Measurements from ENCODE around the gene GNL3.

GNL3 gene

DNA sequence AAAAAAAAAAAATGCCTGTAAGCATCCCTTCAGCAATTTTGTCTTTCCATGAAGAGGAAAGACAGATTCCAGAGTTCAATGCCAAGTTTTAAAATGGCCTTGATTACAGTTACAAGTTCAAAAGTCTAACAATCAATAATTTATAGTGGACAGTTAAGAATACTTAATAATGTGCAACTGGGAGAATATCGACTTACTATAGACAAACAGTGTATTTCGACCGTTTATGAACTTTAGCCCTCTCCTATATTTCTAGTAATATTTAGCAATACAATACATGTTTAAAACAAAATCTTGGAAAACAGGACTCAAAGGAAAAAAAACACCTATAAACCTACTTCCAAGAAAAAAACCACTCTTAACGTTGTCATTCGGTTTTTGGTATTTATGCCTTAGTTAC is 1.6 kb upstream of the GNL3 start:
- DNase-seq (ENCODE audit: low read depth), result no peak
- TF ChIP-seq, protein P1, sequence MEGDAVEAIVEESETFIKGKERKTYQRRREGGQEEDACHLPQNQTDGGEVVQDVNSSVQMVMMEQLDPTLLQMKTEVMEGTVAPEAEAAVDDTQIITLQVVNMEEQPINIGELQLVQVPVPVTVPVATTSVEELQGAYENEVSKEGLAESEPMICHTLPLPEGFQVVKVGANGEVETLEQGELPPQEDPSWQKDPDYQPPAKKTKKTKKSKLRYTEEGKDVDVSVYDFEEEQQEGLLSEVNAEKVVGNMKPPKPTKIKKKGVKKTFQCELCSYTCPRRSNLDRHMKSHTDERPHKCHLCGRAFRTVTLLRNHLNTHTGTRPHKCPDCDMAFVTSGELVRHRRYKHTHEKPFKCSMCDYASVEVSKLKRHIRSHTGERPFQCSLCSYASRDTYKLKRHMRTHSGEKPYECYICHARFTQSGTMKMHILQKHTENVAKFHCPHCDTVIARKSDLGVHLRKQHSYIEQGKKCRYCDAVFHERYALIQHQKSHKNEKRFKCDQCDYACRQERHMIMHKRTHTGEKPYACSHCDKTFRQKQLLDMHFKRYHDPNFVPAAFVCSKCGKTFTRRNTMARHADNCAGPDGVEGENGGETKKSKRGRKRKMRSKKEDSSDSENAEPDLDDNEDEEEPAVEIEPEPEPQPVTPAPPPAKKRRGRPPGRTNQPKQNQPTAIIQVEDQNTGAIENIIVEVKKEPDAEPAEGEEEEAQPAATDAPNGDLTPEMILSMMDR (IDR thresholded peaks at IDR 0.05; ENCODE audit: control insufficient read depth, insufficient read depth, low read depth, low read length, missing control alignments), result no peak
- H3K4me3 ChIP-seq (ENCODE audit: control insufficient read depth, low read depth, low read length), result no peak overlapping the region

DNA sequence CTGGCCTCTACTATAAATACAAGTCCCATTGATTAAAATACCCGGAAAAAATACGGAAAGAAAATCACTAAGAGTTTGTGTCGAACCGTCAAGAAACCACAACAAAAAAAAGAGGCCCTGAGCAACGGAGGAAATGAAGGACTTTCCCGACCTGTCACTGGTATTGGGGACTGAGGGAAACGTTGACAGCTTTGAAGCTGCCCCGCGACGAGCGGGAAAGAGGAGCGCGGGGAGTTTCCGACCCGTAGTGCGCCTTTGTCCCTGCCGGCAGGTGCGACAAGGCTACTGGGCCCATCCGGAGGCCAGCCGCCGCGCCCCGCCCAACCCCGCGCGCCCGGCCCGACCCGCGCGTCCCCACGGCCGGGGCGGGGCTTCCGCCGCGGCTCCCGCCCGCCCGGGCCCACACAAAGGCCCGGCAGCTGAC is 535 bp upstream of the GNL3 start:
- no peak for DNase-seq (ENCODE audit: low read depth)
- TF ChIP-seq, protein P1 (IDR thresholded peaks at IDR 0.05; ENCODE audit: control insufficient read depth, insufficient read depth, low read depth, low read length, missing control alignments), result no peak
- peak overlapping the region; percentile 88 for H3K4me3 ChIP-seq (ENCODE audit: control insufficient read depth, low read depth, low read length)

DNA sequence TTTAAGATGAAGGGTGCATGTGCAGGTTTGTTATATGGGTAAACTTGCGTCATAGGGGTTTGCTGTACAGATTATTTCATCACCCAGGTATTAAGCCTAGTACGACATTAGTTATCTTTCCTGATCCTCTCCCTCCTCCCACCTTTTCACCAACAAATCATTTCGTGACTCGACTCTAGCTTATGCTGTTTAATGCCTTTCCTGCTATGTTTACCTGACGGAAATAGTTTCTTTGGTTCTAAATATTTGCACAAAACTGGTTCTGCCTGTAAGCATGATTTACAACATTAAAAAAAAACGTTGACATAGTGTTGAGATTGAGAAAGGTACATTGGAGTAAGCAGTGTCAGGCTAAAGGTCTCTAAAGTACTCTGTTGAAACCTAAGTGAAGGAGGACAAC is 2.4 kb downstream of the GNL3 start:
- TF ChIP-seq, protein P1 (IDR thresholded peaks at IDR 0.05; ENCODE audit: control insufficient read depth, insufficient read depth, low read depth, low read length, missing control alignments), result no peak
- no peak overlapping the region for H3K4me3 ChIP-seq (ENCODE audit: control insufficient read depth, low read depth, low read length)
- no peak for DNase-seq (ENCODE audit: low read depth)

DNA sequence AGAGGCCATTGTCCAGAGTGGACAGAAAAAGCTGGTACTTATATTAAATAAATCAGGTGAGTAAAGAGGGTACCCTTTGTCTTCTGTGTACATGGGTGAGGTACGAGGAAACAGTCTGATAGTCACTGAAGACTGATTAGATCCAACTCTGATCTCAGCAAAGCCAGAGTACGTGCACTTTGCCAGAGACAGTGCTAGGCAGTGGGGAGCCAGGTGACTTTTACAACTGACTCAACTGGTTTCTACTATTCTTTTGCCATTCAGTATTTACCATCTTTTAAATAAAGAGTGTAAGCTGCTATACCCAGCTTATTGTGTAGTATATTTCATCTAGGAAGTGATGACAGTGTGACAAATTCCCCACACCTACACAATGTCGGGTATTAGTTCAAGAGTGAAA is 3.3 kb downstream of the GNL3 start:
- no peak for DNase-seq (ENCODE audit: low read depth)
- H3K4me3 ChIP-seq (ENCODE audit: control insufficient read depth, low read depth, low read length), result no peak overlapping the region
- TF ChIP-seq, protein P1 (IDR thresholded peaks at IDR 0.05; ENCODE audit: control insufficient read depth, insufficient read depth, low read depth, low read length, missing control alignments), result no peak

DNA sequence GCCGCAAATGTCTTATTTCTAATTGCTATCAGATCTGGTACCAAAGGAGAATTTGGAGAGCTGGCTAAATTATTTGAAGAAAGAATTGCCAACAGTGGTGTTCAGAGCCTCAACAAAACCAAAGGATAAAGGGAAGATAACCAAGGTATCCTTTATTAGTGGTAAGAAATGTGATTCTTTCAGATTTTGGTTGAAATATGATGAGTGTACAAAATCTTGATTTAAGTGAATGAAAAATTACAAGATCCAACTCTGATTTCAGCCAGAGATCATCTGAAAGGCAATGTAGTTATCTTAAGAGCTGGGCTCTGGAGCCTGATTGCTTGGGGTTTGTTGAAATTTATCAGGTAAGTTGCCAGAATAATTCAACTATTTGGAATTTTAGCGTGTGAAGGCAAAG is 4.7 kb downstream of the GNL3 start:
- TF ChIP-seq, protein P1 (IDR thresholded peaks at IDR 0.05; ENCODE audit: control insufficient read depth, insufficient read depth, low read depth, low read length, missing control alignments), result no peak
- DNase-seq (ENCODE audit: low read depth), result no peak

DNA sequence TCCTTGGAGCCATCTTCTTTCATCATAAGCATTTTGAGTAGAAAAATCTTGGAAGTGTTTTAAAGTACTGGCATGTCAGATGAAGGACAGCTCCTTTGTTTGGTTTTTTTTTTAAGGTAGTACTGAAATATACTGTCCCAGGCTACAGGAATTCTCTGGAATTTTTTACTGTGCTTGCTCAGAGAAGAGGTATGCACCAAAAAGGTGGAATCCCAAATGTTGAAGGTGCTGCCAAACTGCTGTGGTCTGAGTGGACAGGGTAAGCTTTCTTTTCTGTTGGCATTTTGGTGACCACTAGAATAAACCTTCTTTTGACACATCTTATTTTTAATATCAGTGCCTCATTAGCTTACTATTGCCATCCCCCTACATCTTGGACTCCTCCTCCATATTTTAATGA is 7.2 kb downstream of the GNL3 start:
- H3K4me3 ChIP-seq (ENCODE audit: control insufficient read depth, low read depth, low read length), result no peak overlapping the region
- TF ChIP-seq, protein P1 (IDR thresholded peaks at IDR 0.05; ENCODE audit: control insufficient read depth, insufficient read depth, low read depth, low read length, missing control alignments), result no peak
- no peak for DNase-seq (ENCODE audit: low read depth)

More for the DNA sequence above, 4.7 kb downstream of the GNL3 start:
- no peak overlapping the region for H3K4me3 ChIP-seq (ENCODE audit: control insufficient read depth, low read depth, low read length)
